Glutamatergic neuron (in vitro differentiated cells): ENCODE results near the gene LRIG2. TPM values are rescaled to one million over a fixed set of nuclear protein-coding genes. Genes with fewer than 3 reads are reported as not detected.

Experiments used
- DNase-seq: peaks from one replicate; pipeline ENCODE4 v3.0.0; 2022
- H3K27ac Mint-ChIP-seq: one replicate; pipeline ENCODE4 v1.8.0; 2020; ENCODE audit warnings: mild to moderate bottlenecking, mixed read lengths, inconsistent platforms; ENCODE audit not compliant: unreplicated experiment
- H3K27me3 Mint-ChIP-seq: one replicate; pipeline ENCODE4 v1.8.0; 2020; ENCODE audit warnings: mild to moderate bottlenecking, moderate library complexity, mixed read lengths, inconsistent platforms; ENCODE audit not compliant: unreplicated experiment
- H3K36me3 Mint-ChIP-seq: one replicate; pipeline ENCODE4 v1.8.0; 2020; ENCODE audit warnings: mild to moderate bottlenecking, mixed read lengths, inconsistent platforms; ENCODE audit not compliant: unreplicated experiment
- H3K4me1 Mint-ChIP-seq: one replicate; pipeline ENCODE4 v1.8.0; 2020; ENCODE audit warnings: mild to moderate bottlenecking, low read depth, mixed read lengths, inconsistent platforms; ENCODE audit not compliant: unreplicated experiment
- H3K4me3 Mint-ChIP-seq: one replicate; pipeline ENCODE4 v1.8.0; 2020; ENCODE audit warnings: mild to moderate bottlenecking, mixed read lengths, inconsistent platforms; ENCODE audit not compliant: unreplicated experiment
- H3K9me3 Mint-ChIP-seq: one replicate; pipeline ENCODE4 v1.8.0; 2020; ENCODE audit warnings: mild to moderate bottlenecking, moderate library complexity, mixed read lengths, inconsistent platforms; ENCODE audit not compliant: unreplicated experiment
- CTCF ChIP-seq: fragments of 200-600 bp; sonication (generic); IDR thresholded peaks from one replicate; pipeline ENCODE4 v1.5.0; 2021; ENCODE audit not compliant: partially characterized antibody, unreplicated experiment
- total RNA-seq: library from RNA; stranded (reverse); fragmentation: NEBNext Ultra II Directional; extraction: Animal tissue kit (Norgen Biotek cat#: 25700); gene quantifications from one replicate; pipeline ENCODE4 v1.2.1, GENCODE V29; 2021; ENCODE audit not compliant: unreplicated experiment

LRIG2 gene
- total RNA-seq, 1 donor from 2014 or later = 23.4 TPM

GRCh38 chr1:113106910-113107309 lies 33.9 kb downstream of the LRIG2 start:
- Mint-ChIP-seq H3K4me3 (no peak overlapping the region), H3K9me3 (peaks cover 2% of the 10 kb centered on the region), H3K27ac (no peak overlapping the region), H3K36me3 (no peaks in the 10 kb centered on the region), H3K27me3 (no peaks in the 10 kb centered on the region), H3K4me1 (no peaks in the 10 kb centered on the region)
- DNase-seq = no peak
- no peak for TF ChIP-seq CTCF

- H3K9me3 Mint-ChIP-seq = no peaks in the 10 kb centered on the region
- TF ChIP-seq CTCF = no peak
- H3K27ac Mint-ChIP-seq = no peak overlapping the region
- no peaks in the 10 kb centered on the region for H3K27me3 Mint-ChIP-seq
- no peak overlapping the region for H3K4me3 Mint-ChIP-seq
- H3K36me3 Mint-ChIP-seq = no peaks in the 10 kb centered on the region
- H3K4me1 Mint-ChIP-seq = no peaks in the 10 kb centered on the region
- DNase-seq = no peak
Measured at GRCh38 chr1:113109908-113110554, 37.0 kb downstream of the LRIG2 start.

- H3K9me3 Mint-ChIP-seq = no peaks in the 10 kb centered on the region
- H3K36me3 Mint-ChIP-seq = no peaks in the 10 kb centered on the region
- H3K27ac Mint-ChIP-seq = no peak overlapping the region
- H3K27me3 Mint-ChIP-seq = no peaks in the 10 kb centered on the region
- TF ChIP-seq CTCF = no peak
- DNase-seq = no peak
- H3K4me3 Mint-ChIP-seq = no peak overlapping the region
- H3K4me1 Mint-ChIP-seq = no peaks in the 10 kb centered on the region
Measured at GRCh38 chr1:113118266-113118665, 45.3 kb downstream of the LRIG2 start.

GRCh38 chr1:113123737-113124136 lies 50.7 kb downstream of the LRIG2 start:
- Mint-ChIP-seq H3K27me3 (no peaks in the 10 kb centered on the region), H3K4me1 (peaks cover 2% of the 10 kb centered on the region), H3K27ac (no peak overlapping the region), H3K4me3 (no peak overlapping the region), H3K9me3 (no peaks in the 10 kb centered on the region), H3K36me3 (no peaks in the 10 kb centered on the region)
- TF ChIP-seq CTCF = no peak
- DNase-seq = no peak

- Mint-ChIP-seq H3K4me1 (peaks cover 3% of the 10 kb centered on the region), H3K36me3 (no peaks in the 10 kb centered on the region), H3K27ac (no peak overlapping the region), H3K4me3 (no peak overlapping the region), H3K27me3 (no peaks in the 10 kb centered on the region), H3K9me3 (no peaks in the 10 kb centered on the region)
- DNase-seq = no peak
- no peak for TF ChIP-seq CTCF
Measured at GRCh38 chr1:113124366-113124765, 51.4 kb downstream of the LRIG2 start.
